Pancreas (tissue), 10 donors: ENCODE results near the gene TMEM82. TPM values are rescaled to one million over a fixed set of nuclear protein-coding genes. Genes with fewer than 3 reads are reported as not detected.

ENCODE experiments used
- ATAC-seq, 4 donors: fragments of 200-7000 bp; cut with Tn5 transposase; one replicate each; pipeline versions ENCODE4 v1.8.0 to v1.9.1; 2020; ENCODE audit warnings: mild to moderate bottlenecking in 4 of 4, moderate library complexity in 4 of 4
- DNase-seq, 6 donors: peaks; one replicate each; pipeline ENCODE4 v3.0.0-alpha.2; 2020
- FAIRE-seq: peaks from 2 replicates; lab custom pipeline; 2012; peaks lifted over from hg19 to GRCh38; lab: Jason Lieb, UNC
- H3K27ac ChIP-seq, 4 donors: fragments of 200-600 bp; sonication (generic); 1 replicate in 3 of 4; 2 replicates in 1 of 4; pipeline versions ENCODE4 v1.5.0 to v1.8.0; 2020
- H3K27me3 ChIP-seq, 4 donors: fragments of 200-600 bp; one replicate each; pipeline ENCODE4 v1.8.0; 2021
- H3K36me3 ChIP-seq, 3 donors: fragments of 200-600 bp; sonication (generic) in 1 of 3; one replicate each; pipeline versions ENCODE4 v1.5.0 to v1.8.0; 2020 to 2021
- H3K4me1 ChIP-seq, 3 donors: fragments of 200-600 bp; one replicate each; pipeline ENCODE4 v1.8.0; 2021
- H3K4me3 ChIP-seq, 4 donors: fragments of 200-600 bp; sonication (generic) in 2 of 4; one replicate each; pipeline versions ENCODE4 v1.5.0 to v1.8.0; 2020 to 2021
- H3K9me3 ChIP-seq, 4 donors: fragments of 200-600 bp; one replicate each; pipeline ENCODE4 v1.8.0; 2021
- CTCF ChIP-seq, 4 donors: fragments of 200-600 bp; sonication (generic) in 3 of 4; IDR thresholded peaks; one replicate each; pipeline versions ENCODE4 v1.5.0 to v1.8.0; 2021; ENCODE audit warnings: antibody characterized with exemption in 4 of 4
- WGBS, 2 donors: extraction: QIAGEN DNeasy Blood & Tissue Kit; methylation state at CpG; one replicate each; pipeline ENCODE4 v1.1.7; 2013; 5-methylcytosine and 5-hydroxymethylcytosine counted together
- intact Hi-C, 3 donors: fragments of 100-400 bp; cut with DNase I; formaldehyde crosslinking; loops; one replicate each; pipeline versions ENCODE4 v1.11.1 to v1.14.2; 2022
- polyA plus RNA-seq, 2 donors: library from polyadenylated mRNA; stranded (reverse); fragments of 200-250 nt; gene quantifications; one replicate each; pipeline ENCODE4 v1.2.3, GENCODE V29; 2013
- total RNA-seq, 6 donors: library from RNA; stranded (reverse); fragmentation: NEBNext Ultra II Directional in 4 of 6; extraction: Animal tissue kit (Norgen Biotek cat#: 25700) in 4 of 6; gene quantifications; one replicate each; pipeline versions ENCODE4 v1.2.1 to v1.2.4, GENCODE V29; 2021 to 2023
- donor health status: healthy with polysubstance abuse.
- donor health status: DM: no; HTN: no; CAD: no; lungs with moderate emphysema.
- donor health status: DM: no; HTN: no; CAD: no.
- donor health status: control.
- donor health status: control.
- donor health status: Bipolar disorder and iron deficiency.
- donor health status: DM: yes; HTN: yes; CAD: no.
- donor health status: DM: no; HTN: no; CAD: no.
- donor health status: DM: no; HTN: no; CAD: no.
- donor health status: DM: yes; HTN: yes; CAD: no.

Gene TMEM82
- total and polyA plus RNA-seq, 8 donors: not detected

DNA sequence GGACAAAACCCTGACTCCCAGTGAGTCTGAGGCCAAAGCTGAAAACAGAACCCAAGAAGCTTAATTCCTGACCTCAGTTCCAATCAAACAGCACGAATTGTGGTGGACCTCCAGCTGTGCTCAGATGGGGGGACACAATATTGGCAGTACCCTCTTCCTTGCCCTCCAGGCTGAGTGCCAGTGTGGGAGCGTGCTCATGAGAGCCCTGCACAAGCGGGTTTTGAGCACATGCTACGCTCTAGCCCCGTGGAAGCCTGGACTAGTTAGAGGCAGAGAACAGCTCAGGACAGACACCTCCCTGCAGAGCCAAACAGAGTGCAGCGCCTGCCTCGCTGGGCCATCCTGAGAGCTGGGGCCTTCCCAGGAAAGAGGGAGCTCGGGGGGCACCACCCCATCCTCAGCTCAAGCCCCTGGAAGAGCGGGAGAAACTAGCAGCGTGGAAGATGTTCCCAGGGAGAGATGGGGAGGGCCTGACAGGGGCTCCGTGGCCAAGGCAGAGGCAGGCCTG is 9.0 kb upstream of the TMEM82 start:
- Histone ChIP-seq H3K4me3 (no peak overlapping the region), H3K4me1 (peaks cover 32 to 36% (median 35%) of the 10 kb centered on the region in 3 donors), H3K27ac (no peak overlapping the region), H3K9me3 (no peaks in the 10 kb centered on the region), H3K27me3 (no peaks in the 10 kb centered on the region), H3K36me3 (peaks cover 0 to 17% (median 15%) of the 10 kb centered on the region in 3 donors)
- no peak for TF ChIP-seq CTCF (IDR thresholded peaks at IDR 0.05)
- intact Hi-C loops: loop anchor here in 1 of 3 donors (10.0 kb wide), 1 partner anchor 138 kb away; no protein-coding TSS in a partner anchor
- DNase-seq (no peak), FAIRE-seq (no peak), ATAC-seq (no peak)
- WGBS, 2 donors: 91 to 96% methylated on average over 11 of the region's 11 CpGs

GRCh38 chr1:15733726-15734226 is 8.5 kb upstream of the TMEM82 start:
- intact Hi-C loops: loop anchor here in 1 of 3 donors (10.0 kb wide), 1 partner anchor 139 kb away; no protein-coding TSS in a partner anchor
- Histone ChIP-seq H3K36me3 (peaks cover 0 to 16% (median 13%) of the 10 kb centered on the region in 3 donors), H3K27me3 (no peaks in the 10 kb centered on the region), H3K9me3 (no peaks in the 10 kb centered on the region), H3K4me1 (peaks cover 32 to 37% (median 37%) of the 10 kb centered on the region in 3 donors), H3K27ac (no peak overlapping the region), H3K4me3 (no peak overlapping the region)
- TF ChIP-seq CTCF (IDR thresholded peaks at IDR 0.05): no peak
- DNase-seq: peak in 1 of 6 donors; percentile 82
- FAIRE-seq: no peak
- WGBS, 2 donors: 94 to 95% methylated on average over 23 to 27 of the region's 27 CpGs
- ATAC-seq: no peak

DNA sequence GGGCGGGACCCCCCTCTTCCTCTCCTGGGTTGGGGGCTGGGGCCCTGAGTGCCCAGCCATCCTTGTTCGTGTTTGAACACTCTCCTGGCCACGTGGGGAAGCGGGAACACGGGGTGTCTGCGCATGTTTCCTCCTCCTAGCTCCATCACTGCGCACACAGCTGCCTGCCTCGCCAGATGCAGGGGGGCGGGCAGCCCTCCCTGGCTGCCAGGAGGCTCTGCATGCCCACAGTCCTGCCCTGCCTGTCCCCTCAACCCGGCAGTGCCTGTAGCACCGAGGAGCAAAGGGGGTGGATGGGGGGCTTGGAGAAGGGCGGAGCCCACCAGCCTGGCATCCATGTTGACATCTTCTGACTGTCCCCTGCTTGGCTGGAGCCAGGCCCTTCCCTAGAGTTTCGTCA is 8.0 kb upstream of the TMEM82 start:
- no peaks in the 10 kb centered on the region for H3K27me3 ChIP-seq
- 81 to 87% methylated on average over 11 to 13 of the region's 13 CpGs for WGBS, 2 donors
- H3K9me3 ChIP-seq: no peaks in the 10 kb centered on the region
- TF ChIP-seq CTCF (IDR thresholded peaks at IDR 0.05): no peak
- intact Hi-C loops: loop anchor here in 1 of 3 donors (10.0 kb wide), 1 partner anchor 139 kb away; no protein-coding TSS in a partner anchor
- H3K4me1 ChIP-seq: peaks cover 32 to 37% (median 37%) of the 10 kb centered on the region in 3 donors
- no peak for ATAC-seq
- FAIRE-seq: no peak
- no peak overlapping the region for H3K27ac ChIP-seq
- no peak overlapping the region for H3K4me3 ChIP-seq
- H3K36me3 ChIP-seq: peaks cover 0 to 16% (median 13%) of the 10 kb centered on the region in 3 donors
- DNase-seq: no peak

DNA sequence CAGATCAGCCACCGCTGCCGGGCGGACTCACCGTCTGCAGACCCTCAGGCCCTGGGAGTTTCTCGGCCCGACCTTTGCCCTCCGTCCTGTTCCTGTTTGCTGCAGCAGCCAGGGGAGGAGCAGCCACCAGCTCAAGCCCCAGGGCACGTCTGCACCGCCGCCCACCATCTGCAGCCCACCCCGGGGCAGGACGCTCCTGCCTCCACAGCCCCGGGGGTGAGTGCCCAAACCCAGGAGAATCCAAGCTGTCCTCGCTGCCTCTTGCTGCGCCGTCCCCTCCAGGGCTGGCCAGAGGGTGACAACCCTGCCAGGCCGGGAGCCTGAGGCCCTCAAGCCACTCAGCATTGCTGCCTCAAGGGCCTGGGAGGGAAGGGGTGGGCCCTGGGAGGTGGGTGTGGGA is 7.4 kb upstream of the TMEM82 start:
- TF ChIP-seq CTCF (IDR thresholded peaks at IDR 0.05): no peak
- FAIRE-seq (no peak), DNase-seq (peak in 1 of 6 donors; percentile 33), ATAC-seq (peak in 2 of 4 donors; percentile 1 to 2)
- WGBS, 2 donors: 57 to 60% methylated on average over 17 of the region's 17 CpGs
- H3K36me3 ChIP-seq: peaks cover 0 to 16% (median 13%) of the 10 kb centered on the region in 3 donors
- H3K27ac ChIP-seq: peak overlapping the region; percentile 79 to 97 (median 84)
- no peak overlapping the region for H3K4me3 ChIP-seq
- H3K4me1 ChIP-seq: peaks cover 32 to 37% (median 37%) of the 10 kb centered on the region in 3 donors
- no peaks in the 10 kb centered on the region for H3K27me3 ChIP-seq
- no peaks in the 10 kb centered on the region for H3K9me3 ChIP-seq
- intact Hi-C loops: loop anchor here in 1 of 3 donors (10.0 kb wide), 1 partner anchor 140 kb away; no protein-coding TSS in a partner anchor
